ENCODE data around the gene SLC47A1.
"Not testable (repeated sequence)": the region's sequence is repeated elsewhere in the genome, so short reads cannot be mapped to it uniquely, and the experiment has no call there.

SLC47A1 gene

GRCh38 chr17:19561697-19562318 is 28.2 kb downstream of the SLC47A1 start:
- DNase-seq, result no peak

GRCh38 chr17:19565817-19566575 is 32.3 kb downstream of the SLC47A1 start:
- no peak for DNase-seq

GRCh38 chr17:19567216-19568015 is 33.8 kb downstream of the SLC47A1 start:
- no peak for DNase-seq

GRCh38 chr17:19568016-19568350 is 34.3 kb downstream of the SLC47A1 start:
- DNase-seq, result no peak

GRCh38 chr17:19569785-19570543 is 36.3 kb downstream of the SLC47A1 start:
- DNase-seq, result no peak

- DNase-seq, result no peak
Observed at GRCh38 chr17:19570544-19571062, 36.9 kb downstream of the SLC47A1 start.

- DNase-seq, result no peak
Observed at GRCh38 chr17:19573075-19573474, 39.4 kb downstream of the SLC47A1 start.

- no peak for DNase-seq
Observed at GRCh38 chr17:19574956-19575355, 41.3 kb downstream of the SLC47A1 start.

GRCh38 chr17:19578545-19578944 is 44.9 kb downstream of the SLC47A1 start:
- no peak for DNase-seq

GRCh38 chr17:19579192-19579761 is 45.6 kb downstream of the SLC47A1 start:
- no peak for DNase-seq

- DNase-seq, result peak; percentile 2
Observed at GRCh38 chr17:19579867-19580565, 46.4 kb downstream of the SLC47A1 start.

GRCh38 chr17:19580566-19580920 is 46.9 kb downstream of the SLC47A1 start:
- not testable (repeated sequence) for DNase-seq

- DNase-seq, result not testable (repeated sequence)
Observed at GRCh38 chr17:19582152-19582551, 48.5 kb downstream of the SLC47A1 start.

GRCh38 chr17:19583871-19584270 is 50.2 kb downstream of the SLC47A1 start:
- no peak for DNase-seq

GRCh38 chr17:19590451-19590850 is 56.8 kb downstream of the SLC47A1 start:
- no peak for DNase-seq

- no peak for DNase-seq
Observed at GRCh38 chr17:19590912-19591551, 57.4 kb downstream of the SLC47A1 start.

- no peak for DNase-seq
Observed at GRCh38 chr17:19592316-19592715, 58.7 kb downstream of the SLC47A1 start.

- no peak for DNase-seq
Observed at GRCh38 chr17:19596869-19597268, 63.2 kb downstream of the SLC47A1 start.

- DNase-seq, result no peak
Observed at GRCh38 chr17:19610311-19610710, 76.7 kb downstream of the SLC47A1 start.

GRCh38 chr17:19610879-19611278 is 77.2 kb downstream of the SLC47A1 start:
- DNase-seq, result no peak

GRCh38 chr17:19613979-19614378 is 80.3 kb downstream of the SLC47A1 start:
- no peak for DNase-seq
